Activated gamma-delta T cell treated with anti-CD3 and anti-CD28 coated beads, Interleukin-2, amount 50 U/mL, for 16 hours (primary cell): Measurements from ENCODE around the gene BCL6B.
"Not testable (repeated sequence)": the region's sequence is repeated elsewhere in the genome, so short reads cannot be mapped to it uniquely, and the experiment has no call there.

Experiments used
- DNase-seq: peaks from one replicate; pipeline ENCODE4 v3.0.0-alpha.2; 2020; ENCODE audit warnings: low read depth

BCL6B gene

GRCh38 chr17:7027335-7027734, 4.5 kb downstream of the BCL6B start:
- DNase-seq: no peak

- DNase-seq: no peak
These were observed 6.2 kb downstream of the BCL6B start for GRCh38 chr17:7029096-7029495.

DNA sequence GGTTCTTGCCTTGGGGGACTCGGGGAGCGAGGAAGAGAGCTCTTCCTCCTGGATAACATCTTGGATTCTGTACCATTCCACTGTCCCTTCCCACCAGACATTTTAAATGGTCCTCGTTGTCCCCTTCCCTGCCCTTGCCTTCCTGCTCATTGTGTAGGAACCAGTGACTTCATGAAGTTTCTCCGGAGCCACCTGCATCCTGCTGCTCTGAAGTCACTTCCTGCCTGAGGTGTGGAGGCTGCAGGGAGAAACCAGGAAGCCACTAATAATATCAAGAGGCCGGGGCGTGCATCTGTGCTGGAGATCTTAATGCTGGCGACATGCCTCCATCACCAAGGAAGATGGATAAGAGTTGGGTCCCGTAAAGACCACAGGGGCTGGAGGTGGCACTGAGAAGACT, 6.8 kb downstream of the BCL6B start:
- no peak for DNase-seq

GRCh38 chr17:7034955-7035590, 12.2 kb downstream of the BCL6B start:
- DNase-seq: no peak

- DNase-seq: peak; percentile 96
These were observed 12.9 kb downstream of the BCL6B start, which contains the start of gene SLC16A13 for GRCh38 chr17:7035591-7036368. TSS of gene SLC16A13 (plus strand) at chr17:7036015. CDS start at chr17:7036383, 368 bp downstream.

DNA sequence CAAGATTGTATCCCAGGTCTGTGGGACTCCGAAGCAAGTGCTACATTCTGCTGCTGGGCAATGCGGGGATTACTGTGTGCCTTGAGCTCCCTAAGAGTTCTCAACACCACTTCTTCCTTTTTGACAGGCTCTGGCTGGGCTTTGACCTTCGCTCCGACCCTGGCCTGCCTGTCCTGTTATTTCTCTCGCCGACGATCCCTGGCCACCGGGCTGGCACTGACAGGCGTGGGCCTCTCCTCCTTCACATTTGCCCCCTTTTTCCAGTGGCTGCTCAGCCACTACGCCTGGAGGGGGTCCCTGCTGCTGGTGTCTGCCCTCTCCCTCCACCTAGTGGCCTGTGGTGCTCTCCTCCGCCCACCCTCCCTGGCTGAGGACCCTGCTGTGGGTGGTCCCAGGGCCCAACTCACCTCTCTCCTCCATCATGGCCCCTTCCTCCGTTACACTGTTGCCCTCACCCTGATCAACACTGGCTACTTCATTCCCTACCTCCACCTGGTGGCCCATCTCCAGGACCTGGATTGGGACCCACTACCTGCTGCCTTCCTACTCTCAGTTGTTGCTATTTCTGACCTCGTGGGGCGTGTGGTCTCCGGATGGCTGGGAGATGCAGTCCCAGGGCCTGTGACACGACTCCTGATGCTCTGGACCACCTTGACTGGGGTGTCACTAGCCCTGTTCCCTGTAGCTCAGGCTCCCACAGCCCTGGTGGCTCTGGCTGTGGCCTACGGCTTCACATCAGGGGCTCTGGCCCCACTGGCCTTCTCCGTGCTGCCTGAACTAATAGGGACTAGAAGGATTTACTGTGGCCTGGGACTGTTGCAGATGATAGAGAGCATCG, 15.4 kb downstream of the BCL6B start:
- no peak for DNase-seq

DNA sequence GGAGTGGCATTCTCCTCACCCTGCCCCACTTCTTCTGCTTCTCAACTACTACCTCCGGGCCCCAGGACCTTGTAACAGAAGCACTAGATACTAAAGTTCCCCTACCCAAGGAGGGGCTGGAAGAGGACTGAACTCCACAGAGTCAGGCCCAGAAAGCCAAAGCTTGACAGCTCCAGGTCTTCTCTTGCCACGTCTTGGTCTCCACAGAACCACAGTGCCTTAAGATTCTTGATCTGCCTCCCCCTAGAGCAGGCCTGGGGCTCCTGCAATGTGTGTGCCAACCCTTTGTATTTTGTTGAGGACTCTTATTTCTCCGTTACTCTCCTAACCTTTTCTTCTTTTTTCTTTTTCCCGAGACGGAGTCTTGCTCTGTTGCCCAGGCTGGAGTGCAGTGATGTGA, 17.0 kb downstream of the BCL6B start:
- DNase-seq: no peak

DNA sequence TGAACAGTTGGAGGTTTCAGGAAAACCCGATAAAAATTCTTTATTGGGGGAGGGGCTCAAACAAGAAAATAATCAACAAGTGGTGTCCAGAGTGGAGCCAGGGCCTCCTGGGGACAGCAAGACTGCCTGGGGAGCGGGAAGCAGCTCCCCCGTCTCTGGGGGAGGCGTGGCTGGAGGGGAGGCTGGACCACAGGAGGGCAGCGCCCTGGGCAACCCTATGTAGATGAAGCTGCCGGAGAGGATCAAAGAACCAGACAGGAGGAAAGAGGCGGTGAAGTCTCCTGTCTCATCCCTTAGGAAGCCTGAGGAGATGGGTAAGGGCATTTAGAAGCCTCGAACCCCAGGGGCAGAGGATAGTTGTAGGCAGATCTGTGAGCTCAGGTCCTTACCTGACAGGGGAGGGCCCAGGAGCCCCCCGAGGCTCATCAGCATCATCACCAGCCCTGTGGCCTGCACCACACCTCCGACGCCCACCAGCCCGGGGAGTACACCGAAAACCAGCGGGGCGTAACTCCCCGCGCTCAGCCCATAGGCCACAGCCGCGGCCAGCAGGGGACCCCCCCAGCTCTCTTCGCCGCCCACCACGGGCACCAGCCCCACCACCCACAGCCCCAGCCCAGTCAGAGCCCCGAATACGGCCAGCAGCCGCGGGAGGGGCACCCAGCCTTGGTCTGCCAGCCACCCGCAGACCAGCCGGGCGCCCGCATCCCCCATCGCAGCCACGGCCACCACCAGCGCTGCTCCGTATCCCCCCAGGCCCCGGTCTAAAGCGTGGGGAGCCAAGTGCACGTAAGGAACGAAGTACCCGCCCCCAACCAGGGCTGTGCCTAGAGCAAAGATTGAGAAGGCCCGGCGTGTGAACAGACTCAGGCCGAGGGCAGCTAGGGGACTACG, 19.0 kb downstream of the BCL6B start:
- no peak for DNase-seq

- DNase-seq: no peak
These were observed 19.8 kb downstream of the BCL6B start for GRCh38 chr17:7042501-7043181.

GRCh38 chr17:7043182-7043496, 20.3 kb downstream of the BCL6B start:
- DNase-seq: no peak

- no peak for DNase-seq
These were observed 20.8 kb downstream of the BCL6B start, which contains the start of gene SLC16A11 for GRCh38 chr17:7043497-7044198. TSS of gene SLC16A11 (minus strand) at chr17:7044092. CDS start at chr17:7043513, 579 bp downstream.

- no peak for DNase-seq
These were observed 22.8 kb downstream of the BCL6B start for GRCh38 chr17:7045492-7046126.

- no peak for DNase-seq
These were observed 23.4 kb downstream of the BCL6B start for GRCh38 chr17:7046127-7046724.

DNA sequence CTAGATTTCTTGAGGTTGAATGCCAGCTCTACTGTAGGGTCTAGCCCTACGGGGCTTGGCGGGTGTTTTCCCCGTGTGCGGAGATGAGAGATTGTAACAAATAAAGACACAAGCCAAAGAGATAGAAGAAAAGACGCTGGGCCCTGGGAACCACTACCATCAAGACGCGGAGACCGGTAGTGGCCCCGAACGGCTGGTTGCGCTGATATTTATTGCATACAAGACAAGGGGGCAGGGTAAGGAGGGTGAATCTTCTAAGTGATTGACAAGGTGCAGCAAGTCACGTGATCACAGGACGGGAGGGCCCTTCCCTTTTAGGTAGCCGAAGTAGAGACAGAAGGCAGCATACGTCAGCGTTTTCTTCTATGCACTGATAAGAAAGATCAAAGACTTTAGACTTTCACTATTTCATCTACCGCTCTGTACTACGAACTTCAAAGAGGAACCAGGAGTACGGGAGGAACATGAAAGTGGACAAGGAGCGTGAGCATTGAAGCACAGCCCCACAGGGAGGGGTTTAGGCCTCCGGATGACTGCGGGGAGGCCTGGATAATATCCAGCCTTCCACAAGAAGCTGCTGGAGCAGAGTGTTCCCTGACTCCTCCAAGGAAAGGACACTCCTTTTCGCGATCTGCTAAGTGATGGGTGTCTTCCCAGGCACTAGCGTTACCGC, 24.0 kb downstream of the BCL6B start:
- DNase-seq: peak; percentile 52

DNA sequence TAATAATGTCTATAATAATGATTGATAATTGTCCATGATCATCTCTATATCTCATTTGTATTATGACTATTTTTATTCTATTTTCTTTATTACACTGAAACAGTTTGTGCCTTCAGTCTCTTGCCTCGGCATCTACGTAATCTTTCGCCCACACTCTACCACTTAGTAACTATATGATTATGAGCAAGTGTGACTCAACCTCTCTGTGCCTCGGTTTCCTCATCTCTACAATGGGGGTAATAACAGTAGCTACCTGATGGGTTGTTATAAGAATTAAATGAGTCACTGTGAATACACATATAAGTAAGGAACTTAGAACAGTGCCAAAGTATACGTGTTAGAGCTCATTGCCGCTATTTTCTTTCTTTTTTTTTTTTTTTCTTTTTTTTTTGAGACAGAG, 24.7 kb downstream of the BCL6B start:
- DNase-seq: no peak

DNA sequence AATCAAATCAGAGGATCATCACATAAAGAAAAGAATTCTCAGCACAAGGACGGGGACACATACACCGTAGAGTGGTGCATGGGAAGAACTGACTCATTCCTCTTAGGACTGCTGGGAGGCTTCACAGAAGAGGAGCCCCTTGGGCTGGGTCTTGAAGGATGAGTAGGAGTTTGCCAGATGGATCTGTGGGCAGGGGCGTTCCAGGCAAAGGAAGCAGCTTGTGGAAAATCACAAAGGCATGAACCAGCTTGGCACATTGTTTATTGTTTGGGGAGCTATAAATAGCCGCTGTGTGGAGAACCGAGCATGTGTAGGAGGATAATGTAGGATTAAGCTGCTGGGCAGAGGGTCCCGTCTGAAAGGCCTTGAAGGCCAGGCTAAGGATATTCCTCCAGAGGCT, 26.1 kb downstream of the BCL6B start:
- DNase-seq: no peak

GRCh38 chr17:7050583-7050982, 27.7 kb downstream of the BCL6B start:
- not testable (repeated sequence) for DNase-seq

DNA sequence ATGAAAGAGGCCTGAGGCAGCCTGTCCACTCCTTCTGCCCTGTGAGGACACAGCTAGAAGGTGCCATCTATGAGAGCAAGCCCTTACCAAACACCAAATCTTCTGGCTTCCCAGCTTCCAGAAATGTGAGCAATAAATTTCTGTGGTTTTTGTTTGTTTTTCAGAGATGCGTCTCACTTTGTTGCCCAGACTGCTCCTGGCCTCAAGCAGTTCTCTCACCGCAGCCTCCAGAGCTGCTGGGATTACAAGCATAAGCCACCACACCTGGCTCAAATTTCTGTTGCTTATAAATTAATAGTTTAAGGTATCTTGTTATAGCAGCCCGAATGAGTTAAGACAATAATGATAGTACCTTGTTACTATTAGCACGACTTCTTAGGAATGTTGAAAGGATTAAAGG, 33.5 kb downstream of the BCL6B start:
- DNase-seq: no peak

GRCh38 chr17:7058831-7059447, 36.1 kb downstream of the BCL6B start:
- DNase-seq: no peak
